RWPE2 (cell line): ENCODE measurements around the gene IPO13.
A peak's percentile ranks its signal among the peaks of the same experiment; 100 is the strongest.

ENCODE experiments used
- ATAC-seq: fragments of 200-7000 bp; cut with Tn5 transposase; 3 replicates; pipeline ENCODE4 v1.9.1; 2021; ENCODE audit warnings: low read depth
- DNase-seq: peaks from one replicate; pipeline ENCODE4 v3.0.0-alpha.2; 2020; ENCODE audit warnings: low spot score
- H3K27ac ChIP-seq: fragments of 450-650 bp; 2 replicates; pipeline ENCODE4 v1.5.1; 2017; ENCODE audit warnings: mild to moderate bottlenecking; ENCODE audit not compliant: poor library complexity, severe bottlenecking
- H3K27me3 ChIP-seq: fragments of 250-450 bp; sonication (Bioruptor Pico); 2 replicates; pipeline ENCODE4 v1.5.1; 2021; ENCODE audit warnings: mild to moderate bottlenecking, moderate library complexity; ENCODE audit not compliant: insufficient read depth, poor library complexity, severe bottlenecking
- H3K36me3 ChIP-seq: fragments of 250-450 bp; sonication (Bioruptor Pico); 2 replicates; pipeline ENCODE4 v1.5.1; 2020; ENCODE audit warnings: low read depth, mild to moderate bottlenecking, moderate library complexity
- H3K4me1 ChIP-seq: fragments of 250-450 bp; sonication (Bioruptor Pico); 2 replicates; pipeline ENCODE4 v1.5.1; 2021; ENCODE audit warnings: mild to moderate bottlenecking, moderate library complexity; ENCODE audit not compliant: insufficient read depth, poor library complexity, severe bottlenecking
- H3K4me3 ChIP-seq: fragments of 250-450 bp; sonication (Bioruptor Pico); 2 replicates; pipeline ENCODE4 v1.5.1; 2021; ENCODE audit warnings: mild to moderate bottlenecking, moderate library complexity; ENCODE audit not compliant: severe bottlenecking
- H3K9me3 ChIP-seq: fragments of 250-450 bp; sonication (Bioruptor Pico); 2 replicates; pipeline ENCODE4 v1.5.1; 2021; ENCODE audit warnings: mild to moderate bottlenecking, moderate library complexity; ENCODE audit not compliant: severe bottlenecking
- CTCF ChIP-seq: fragments of 450-650 bp; IDR thresholded peaks from one replicate; pipeline ENCODE4 v1.5.1; 2017; ENCODE audit warnings: mild to moderate bottlenecking, moderate library complexity; ENCODE audit not compliant: poor library complexity, severe bottlenecking

The IPO13 gene

DNA sequence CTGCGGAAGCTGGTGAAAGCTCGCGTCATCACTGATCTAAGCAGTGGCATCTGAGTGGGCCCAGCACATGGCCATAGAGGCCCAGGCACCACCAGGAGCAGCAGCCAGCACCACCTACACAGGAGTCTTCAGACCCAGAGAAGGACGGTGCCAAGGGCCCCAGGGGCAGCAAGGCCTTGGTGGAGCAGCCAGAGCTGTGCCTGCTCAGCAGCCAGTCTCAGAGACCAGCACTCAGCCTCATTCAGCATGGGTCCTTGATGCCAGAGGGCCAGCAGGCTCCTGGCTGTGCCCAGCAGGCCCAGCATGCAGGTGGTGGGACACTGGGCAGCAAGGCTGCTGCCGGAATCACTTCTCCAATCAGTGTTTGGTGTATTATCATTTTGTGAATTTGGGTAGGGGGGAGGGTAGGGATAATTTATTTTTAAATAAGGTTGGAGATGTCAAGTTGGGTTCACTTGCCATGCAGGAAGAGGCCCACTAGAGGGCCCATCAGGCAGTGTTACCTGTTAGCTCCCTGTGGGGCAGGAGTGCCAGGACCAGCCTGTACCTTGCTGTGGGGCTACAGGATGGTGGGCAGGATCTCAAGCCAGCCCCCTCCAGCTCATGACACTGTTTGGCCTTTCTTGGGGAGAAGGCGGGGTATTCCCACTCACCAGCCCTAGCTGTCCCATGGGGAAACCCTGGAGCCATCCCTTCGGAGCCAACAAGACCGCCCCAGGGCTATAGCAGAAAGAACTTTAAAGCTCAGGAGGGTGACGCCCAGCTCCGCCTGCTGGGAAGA lies 16.4 kb upstream of the IPO13 start:
- Histone ChIP-seq H3K27me3 (no peaks in the 10 kb centered on the region), H3K4me1 (peaks cover 38% of the 10 kb centered on the region), H3K27ac (peak overlapping the region; percentile 82), H3K36me3 (no peaks in the 10 kb centered on the region), H3K4me3 (no peak overlapping the region), H3K9me3 (no peaks in the 10 kb centered on the region)
- DNase-seq, result no peak
- TF ChIP-seq CTCF, result peak; percentile 57
- ATAC-seq, result no peak

DNA sequence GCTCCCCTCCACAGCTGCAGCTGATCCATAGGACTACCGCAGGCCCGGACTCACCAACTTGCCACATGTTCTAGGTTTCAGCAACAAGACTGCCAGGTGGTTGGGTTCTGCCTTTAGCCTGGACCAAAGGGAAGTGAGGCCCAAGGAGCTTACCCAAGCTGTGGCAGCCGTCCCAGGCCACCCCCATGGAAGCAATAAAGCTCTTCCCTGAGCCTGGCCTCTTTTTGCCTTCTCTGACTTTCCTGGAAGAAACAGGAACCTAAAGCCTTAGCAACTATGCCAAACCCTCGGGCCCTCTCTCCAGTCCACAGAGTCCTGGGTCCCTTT lies 15.8 kb upstream of the IPO13 start:
- ATAC-seq (0 out of 3 replicates have a peak, but pooled peaks have one; percentile 2), DNase-seq (no peak)
- peak; percentile 4 for TF ChIP-seq CTCF
- H3K27ac ChIP-seq, result peak overlapping the region; percentile 82
- no peaks in the 10 kb centered on the region for H3K27me3 ChIP-seq
- H3K36me3 ChIP-seq, result no peaks in the 10 kb centered on the region
- H3K4me3 ChIP-seq, result no peak overlapping the region
- H3K4me1 ChIP-seq, result peaks cover 40% of the 10 kb centered on the region
- H3K9me3 ChIP-seq, result no peaks in the 10 kb centered on the region

DNA sequence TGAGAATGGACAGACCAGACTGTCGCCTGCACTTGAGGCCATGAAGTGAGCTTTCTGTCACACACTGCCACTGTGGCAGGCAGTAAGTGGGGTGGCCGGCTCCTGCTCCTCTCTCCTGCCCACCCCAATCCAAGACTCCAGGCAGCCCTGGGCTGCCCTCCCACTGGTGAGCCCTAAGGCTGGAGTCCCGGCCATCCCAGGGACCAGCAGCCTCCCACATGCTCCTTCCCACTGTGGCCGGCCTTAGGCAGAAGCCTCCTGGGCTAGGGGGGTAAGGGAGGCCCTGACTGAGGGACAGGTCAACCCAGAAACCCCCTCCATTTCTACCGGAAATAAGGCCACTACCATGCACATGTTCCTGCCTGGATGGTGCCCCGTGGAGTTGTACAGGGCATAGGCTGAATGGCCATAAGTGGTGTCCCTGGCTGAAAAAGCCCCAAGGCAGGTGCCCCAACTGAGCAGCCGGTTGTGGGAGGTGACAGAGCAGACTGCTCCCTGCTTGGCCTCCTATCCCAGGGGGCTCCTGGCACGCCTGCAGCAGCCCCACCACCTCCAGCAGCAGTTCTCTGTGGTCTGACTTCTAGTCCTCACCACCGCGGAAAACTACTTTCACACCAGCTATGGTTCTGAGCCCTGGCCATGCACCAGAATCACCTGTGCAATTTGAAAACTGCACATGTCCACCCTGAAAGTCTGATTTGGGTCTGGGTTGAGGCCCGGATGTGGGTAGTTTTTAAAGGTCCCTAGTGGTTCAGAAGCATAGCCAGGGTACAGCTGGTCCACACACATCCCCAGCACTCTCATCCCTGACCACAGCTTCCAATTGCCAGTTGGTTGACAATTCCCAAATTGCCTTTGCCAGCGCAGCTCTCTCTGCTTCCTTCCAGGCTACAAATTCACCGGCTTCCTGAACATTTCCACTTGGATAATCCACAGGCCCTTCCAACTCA lies 14.8 kb upstream of the IPO13 start:
- TF ChIP-seq CTCF, result no peak
- Histone ChIP-seq H3K27me3 (no peaks in the 10 kb centered on the region), H3K9me3 (no peaks in the 10 kb centered on the region), H3K4me1 (peaks cover 44% of the 10 kb centered on the region), H3K36me3 (peaks cover 6% of the 10 kb centered on the region), H3K27ac (peak overlapping the region; percentile 82), H3K4me3 (no peak overlapping the region)
- no peak for DNase-seq
- no peak for ATAC-seq

DNA sequence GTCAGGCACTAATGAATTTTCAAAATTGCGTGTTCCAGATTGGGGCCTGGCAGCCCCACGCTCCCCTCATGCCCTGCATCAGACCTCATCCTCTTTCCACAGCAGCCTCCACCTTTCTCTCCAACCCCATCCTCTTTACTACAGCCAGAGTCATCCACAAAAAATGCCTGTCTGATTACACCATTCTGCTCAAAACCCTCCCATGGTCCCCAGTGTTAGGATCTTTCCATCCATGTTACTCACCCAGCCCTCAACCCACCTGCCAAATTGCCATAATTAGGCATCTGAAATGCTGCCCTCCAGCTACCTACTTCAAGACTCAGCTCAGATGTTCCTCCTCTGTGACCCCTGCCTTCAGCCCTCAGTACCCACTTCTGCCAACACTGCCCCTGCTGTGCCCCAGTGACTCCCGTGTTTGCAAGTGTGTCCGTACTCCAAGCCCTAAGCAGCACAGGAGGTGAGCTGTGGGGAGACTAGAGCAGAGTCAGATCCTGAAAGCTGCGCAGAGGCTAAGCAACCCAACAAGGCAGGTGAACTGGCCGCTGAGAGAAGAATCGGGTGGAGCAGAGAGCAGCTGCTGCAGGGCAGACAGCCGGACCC lies 13.9 kb upstream of the IPO13 start:
- ATAC-seq (peak; percentile 32), DNase-seq (no peak)
- Histone ChIP-seq H3K27me3 (no peaks in the 10 kb centered on the region), H3K27ac (peak overlapping the region; percentile 82), H3K4me3 (peak overlapping the region; percentile 46), H3K36me3 (peaks cover 13% of the 10 kb centered on the region), H3K9me3 (no peaks in the 10 kb centered on the region), H3K4me1 (peaks cover 53% of the 10 kb centered on the region)
- TF ChIP-seq CTCF, result no peak
